ENCODE data around the gene CDX1. TPM values are rescaled to one million over a fixed set of nuclear protein-coding genes. Genes with fewer than 3 reads are reported as not detected.

CDX1 gene
- total and polyA plus RNA-seq, 5 donors, result 0.09 to 0.23 TPM; not detected in 3

- 73% methylated on average over 5 of the region's 5 CpGs for WGBS
- Histone ChIP-seq H3K4me3 (ENCODE audit: low read length) (no peak overlapping the region), H3K9me3 (ENCODE audit: control insufficient read depth, low read length) (no peaks in the 10 kb centered on the region), H3K27ac (ENCODE audit: low read length) (no peak overlapping the region), H3K4me1 (ENCODE audit: control insufficient read depth, insufficient read depth, low read length) (no peaks in the 10 kb centered on the region), H3K27me3 (ENCODE audit: control insufficient read depth, insufficient read depth) (no peaks in the 10 kb centered on the region)
- no peak for DNase-seq
- intact Hi-C loops (cut with DNase I), result no loop called here
- ATAC-seq, result no peak
Observed at GRCh38 chr5:150196514-150196913, 29.9 kb downstream of the CDX1 start.

GRCh38 chr5:150196986-150197385, 30.4 kb downstream of the CDX1 start:
- Histone ChIP-seq H3K4me3 (ENCODE audit: low read length) (no peak overlapping the region), H3K4me1 (ENCODE audit: control insufficient read depth, insufficient read depth, low read length) (no peaks in the 10 kb centered on the region), H3K27me3 (ENCODE audit: control insufficient read depth, insufficient read depth) (no peaks in the 10 kb centered on the region), H3K27ac (ENCODE audit: low read length) (no peak overlapping the region), H3K9me3 (ENCODE audit: control insufficient read depth, low read length) (no peaks in the 10 kb centered on the region)
- intact Hi-C loops (cut with DNase I), result no loop called here
- no peak for ATAC-seq
- DNase-seq, result peak in 1 of 3 donors; percentile 17
- WGBS, result 95% methylated on average over 16 of the region's 16 CpGs

- no peak overlapping the region for H3K4me3 ChIP-seq (ENCODE audit: low read length)
- H3K9me3 ChIP-seq (ENCODE audit: control insufficient read depth, low read length), result no peaks in the 10 kb centered on the region
- H3K27me3 ChIP-seq (ENCODE audit: control insufficient read depth, insufficient read depth), result no peaks in the 10 kb centered on the region
- ATAC-seq, result no peak
- no peaks in the 10 kb centered on the region for H3K4me1 ChIP-seq (ENCODE audit: control insufficient read depth, insufficient read depth, low read length)
- no peak overlapping the region for H3K27ac ChIP-seq (ENCODE audit: low read length)
- DNase-seq, result no peak
- 86% methylated on average over 1 of the region's 1 CpG for WGBS
- intact Hi-C loops (cut with DNase I), result no loop called here
Observed at GRCh38 chr5:150197476-150197875, 30.9 kb downstream of the CDX1 start.

- DNase-seq (no peak), ATAC-seq (no peak)
- H3K9me3 ChIP-seq (ENCODE audit: control insufficient read depth, low read length), result no peaks in the 10 kb centered on the region
- H3K4me3 ChIP-seq (ENCODE audit: low read length), result no peak overlapping the region
- 94% methylated on average over 10 of the region's 10 CpGs for WGBS
- no peaks in the 10 kb centered on the region for H3K27me3 ChIP-seq (ENCODE audit: control insufficient read depth, insufficient read depth)
- no peaks in the 10 kb centered on the region for H3K4me1 ChIP-seq (ENCODE audit: control insufficient read depth, insufficient read depth, low read length)
- intact Hi-C loops (cut with DNase I), result no loop called here
- no peak overlapping the region for H3K27ac ChIP-seq (ENCODE audit: low read length)
Observed at GRCh38 chr5:150202501-150202900, 35.9 kb downstream of the CDX1 start.

GRCh38 chr5:150203832-150204589, 37.4 kb downstream of the CDX1 start:
- DNase-seq (peak; percentile 47 to 81 (median 74)), ATAC-seq (peak in 1 of 2 donors; percentile 6)
- intact Hi-C loops (cut with DNase I), result no loop called here
- Histone ChIP-seq H3K4me3 (ENCODE audit: low read length) (no peak overlapping the region), H3K27ac (ENCODE audit: low read length) (no peak overlapping the region), H3K9me3 (ENCODE audit: control insufficient read depth, low read length) (no peaks in the 10 kb centered on the region), H3K4me1 (ENCODE audit: control insufficient read depth, insufficient read depth, low read length) (no peaks in the 10 kb centered on the region), H3K27me3 (ENCODE audit: control insufficient read depth, insufficient read depth) (no peaks in the 10 kb centered on the region)
- WGBS, result 68% methylated on average over 12 of the region's 12 CpGs

- WGBS, result 81% methylated on average over 13 of the region's 13 CpGs
- intact Hi-C loops (cut with DNase I), result no loop called here
- DNase-seq, result no peak
- Histone ChIP-seq H3K27ac (ENCODE audit: low read length) (no peak overlapping the region), H3K9me3 (ENCODE audit: control insufficient read depth, low read length) (no peaks in the 10 kb centered on the region), H3K4me3 (ENCODE audit: low read length) (no peak overlapping the region), H3K27me3 (ENCODE audit: control insufficient read depth, insufficient read depth) (no peaks in the 10 kb centered on the region), H3K4me1 (ENCODE audit: control insufficient read depth, insufficient read depth, low read length) (no peaks in the 10 kb centered on the region)
- ATAC-seq, result peak in 1 of 2 donors; percentile 12
Observed at GRCh38 chr5:150204590-150204960, 38.0 kb downstream of the CDX1 start.

DNA sequence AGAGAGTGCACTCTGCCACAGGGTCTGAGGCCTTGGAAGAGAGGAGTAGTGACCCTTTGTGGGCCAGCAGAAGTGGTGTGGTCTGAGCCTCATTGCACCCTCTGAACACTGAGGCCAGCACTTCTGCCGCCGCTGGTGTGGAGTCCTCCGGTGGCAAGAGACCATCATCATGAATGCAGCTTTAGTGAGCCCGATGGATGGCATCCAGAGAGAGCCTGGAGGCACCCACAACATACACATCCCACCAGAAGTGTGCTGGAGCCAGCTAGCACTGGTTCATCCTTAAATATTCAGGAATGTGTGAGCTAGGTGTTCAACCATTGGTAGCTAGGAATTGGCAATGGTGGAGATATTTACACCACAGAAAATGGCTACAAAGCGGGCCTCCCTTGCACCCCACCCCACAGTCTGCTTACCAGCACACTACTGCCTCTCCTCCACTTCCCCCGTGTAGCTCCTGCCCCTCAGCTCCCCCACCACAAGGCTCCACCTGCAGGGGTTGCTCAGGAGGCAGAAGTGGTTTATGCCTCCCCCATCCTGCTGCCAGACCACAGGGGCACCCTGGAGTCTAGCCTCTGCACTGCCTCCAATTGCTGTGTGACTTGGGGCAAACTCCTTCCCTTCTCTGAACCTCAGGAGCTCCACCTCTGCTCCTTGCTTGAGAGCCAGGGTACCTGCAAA, 39.7 kb downstream of the CDX1 start:
- Histone ChIP-seq H3K27me3 (ENCODE audit: control insufficient read depth, insufficient read depth) (no peaks in the 10 kb centered on the region), H3K27ac (ENCODE audit: low read length) (no peak overlapping the region), H3K4me1 (ENCODE audit: control insufficient read depth, insufficient read depth, low read length) (no peaks in the 10 kb centered on the region), H3K4me3 (ENCODE audit: low read length) (no peak overlapping the region), H3K9me3 (ENCODE audit: control insufficient read depth, low read length) (no peaks in the 10 kb centered on the region)
- WGBS, result 86% methylated on average over 6 of the region's 6 CpGs
- no peak for DNase-seq
- no peak for ATAC-seq
- intact Hi-C loops (cut with DNase I), result no loop called here

DNA sequence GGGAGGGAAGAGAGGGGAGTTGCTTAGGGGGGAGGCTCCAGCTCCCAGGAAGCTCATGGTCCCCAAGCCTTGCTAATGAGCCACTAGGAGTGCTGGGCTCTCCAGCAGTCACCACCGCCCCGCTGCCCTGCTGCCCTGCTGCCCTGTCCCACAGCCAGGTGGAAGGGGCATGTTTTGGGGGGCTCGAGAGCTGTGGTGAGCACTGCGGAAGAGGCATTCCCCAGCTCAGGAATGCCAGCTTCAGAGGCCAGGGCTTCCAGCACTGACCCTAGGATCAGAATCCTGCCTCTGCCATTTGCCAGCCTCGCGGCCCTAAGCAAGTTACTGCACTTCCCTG, 40.2 kb downstream of the CDX1 start:
- Histone ChIP-seq H3K9me3 (ENCODE audit: control insufficient read depth, low read length) (no peaks in the 10 kb centered on the region), H3K27me3 (ENCODE audit: control insufficient read depth, insufficient read depth) (no peaks in the 10 kb centered on the region), H3K4me3 (ENCODE audit: low read length) (no peak overlapping the region), H3K4me1 (ENCODE audit: control insufficient read depth, insufficient read depth, low read length) (no peaks in the 10 kb centered on the region), H3K27ac (ENCODE audit: low read length) (no peak overlapping the region)
- 91% methylated on average over 6 of the region's 6 CpGs for WGBS
- no peak for ATAC-seq
- intact Hi-C loops (cut with DNase I), result no loop called here
- no peak for DNase-seq

DNA sequence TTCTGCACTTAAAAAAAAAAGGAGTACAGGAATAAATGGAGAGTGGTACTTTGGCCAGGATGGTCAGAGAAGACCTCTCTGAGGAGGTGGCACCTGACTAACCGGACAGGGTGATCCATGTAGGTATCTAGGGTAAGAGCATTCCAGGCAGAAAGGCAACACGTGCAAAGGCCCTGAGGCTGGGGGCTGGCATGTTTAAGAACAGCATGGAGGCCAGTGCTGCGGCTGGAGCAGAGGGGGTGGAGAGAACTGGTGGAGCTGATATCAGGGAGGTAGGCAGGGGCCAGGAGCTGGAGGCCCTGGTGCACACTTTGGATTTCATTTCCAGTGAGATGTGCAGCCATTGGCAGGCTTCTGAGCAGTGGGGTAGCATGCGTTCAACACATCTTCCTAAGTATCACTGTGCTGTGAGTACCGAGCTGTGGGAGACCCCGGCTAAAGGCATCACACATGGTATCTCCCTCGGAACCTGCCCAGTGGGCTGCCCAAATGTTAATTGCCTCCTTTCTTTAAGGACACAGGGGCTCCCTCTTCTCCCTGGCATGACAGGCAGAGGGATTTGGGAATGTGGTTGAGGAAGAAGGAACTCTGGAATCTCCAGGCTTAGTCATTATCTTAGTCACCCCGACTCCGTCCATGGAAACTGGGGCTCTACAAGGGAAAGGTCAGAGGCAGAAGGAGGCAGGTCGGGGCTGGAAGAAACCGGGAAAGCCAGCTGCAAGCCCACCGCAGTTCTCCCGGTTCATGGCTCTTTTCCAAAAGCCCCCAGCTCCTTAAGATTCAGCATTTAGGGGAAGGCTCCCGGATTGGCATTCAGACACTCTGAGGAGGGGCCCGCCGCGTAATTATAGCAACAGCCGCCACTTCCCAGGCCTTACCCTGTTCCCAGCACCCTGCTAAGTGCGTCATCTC, 41.9 kb downstream of the CDX1 start:
- Histone ChIP-seq H3K27me3 (ENCODE audit: control insufficient read depth, insufficient read depth) (no peaks in the 10 kb centered on the region), H3K9me3 (ENCODE audit: control insufficient read depth, low read length) (no peaks in the 10 kb centered on the region), H3K27ac (ENCODE audit: low read length) (no peak overlapping the region), H3K4me3 (ENCODE audit: low read length) (no peak overlapping the region), H3K4me1 (ENCODE audit: control insufficient read depth, insufficient read depth, low read length) (no peaks in the 10 kb centered on the region)
- ATAC-seq, result peak; percentile 3 to 22
- WGBS, result 77% methylated on average over 19 of the region's 19 CpGs
- intact Hi-C loops (cut with DNase I), result no loop called here
- peak in 1 of 3 donors; percentile 51 for DNase-seq

- ATAC-seq, result no peak
- intact Hi-C loops (cut with DNase I), result no loop called here
- H3K4me1 ChIP-seq (ENCODE audit: control insufficient read depth, insufficient read depth, low read length), result no peaks in the 10 kb centered on the region
- no peak overlapping the region for H3K27ac ChIP-seq (ENCODE audit: low read length)
- no peaks in the 10 kb centered on the region for H3K9me3 ChIP-seq (ENCODE audit: control insufficient read depth, low read length)
- DNase-seq, result no peak
- 67% methylated on average over 21 of the region's 21 CpGs for WGBS
- H3K4me3 ChIP-seq (ENCODE audit: low read length), result no peak overlapping the region
- no peaks in the 10 kb centered on the region for H3K27me3 ChIP-seq (ENCODE audit: control insufficient read depth, insufficient read depth)
Observed at GRCh38 chr5:150209099-150209635, 42.6 kb downstream of the CDX1 start.

DNA sequence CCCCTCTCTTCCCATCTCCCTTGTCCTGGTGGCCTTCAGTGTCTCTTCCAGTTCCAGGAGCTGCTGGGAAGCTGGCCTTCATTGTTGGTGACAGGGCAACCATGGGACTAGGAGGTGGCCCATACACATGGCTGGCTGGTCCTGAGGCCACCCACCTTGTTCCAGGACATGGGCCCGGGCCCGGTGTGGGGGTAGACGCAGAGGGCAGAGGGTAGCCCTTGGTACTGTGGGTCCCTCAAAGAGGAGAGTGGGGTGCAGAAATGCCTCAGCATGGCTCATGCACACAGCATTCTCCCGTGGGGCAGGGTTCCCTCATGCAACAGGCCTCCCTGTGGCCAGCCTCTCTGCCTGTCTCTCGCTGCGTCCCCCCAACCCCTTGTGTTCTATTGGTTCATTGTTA, 44.1 kb downstream of the CDX1 start:
- Histone ChIP-seq H3K4me1 (ENCODE audit: control insufficient read depth, insufficient read depth, low read length) (peaks cover 2% of the 10 kb centered on the region), H3K27ac (ENCODE audit: low read length) (no peak overlapping the region), H3K27me3 (ENCODE audit: control insufficient read depth, insufficient read depth) (no peaks in the 10 kb centered on the region), H3K9me3 (ENCODE audit: control insufficient read depth, low read length) (no peaks in the 10 kb centered on the region), H3K4me3 (ENCODE audit: low read length) (no peak overlapping the region)
- intact Hi-C loops (cut with DNase I), result loop anchor here in 1 of 4 donors (10.0 kb wide), 1 partner anchor 46 kb away; the partner anchor contains the start of gene CDX1
- DNase-seq, result no peak
- 80% methylated on average over 6 of the region's 6 CpGs for WGBS
- ATAC-seq, result no peak

All from right cardiac atrium (tissue), 5 donors.